Activated B cell treated with CpG ODN at 0.5 μM for 24 hours (primary cell): ENCODE data around the gene PTBP3. TPM values are rescaled to one million over a fixed set of nuclear protein-coding genes. Genes with fewer than 3 reads are reported as not detected.
"Not testable (repeated sequence)": the region's sequence is repeated elsewhere in the genome, so short reads cannot be mapped to it uniquely, and the experiment has no call there.

Source experiments
- ATAC-seq: fragments of 200-7000 bp; cut with Tn5 transposase; one replicate; pipeline ENCODE4 v1.10.0; 2021; ENCODE audit warnings: low read depth, mild to moderate bottlenecking, moderate library complexity
- CTCF ChIA-PET: fragments of 350-600 bp; sonication (Branson Sonifier 250); formaldehyde crosslinking; loops from one replicate; lab custom pipeline; 2021; ENCODE audit warnings: antibody characterized with exemption; lab: Charles Lee
- POLR2A ChIA-PET: fragments of 350-600 bp; sonication (Branson Sonifier 250); formaldehyde crosslinking; loops from one replicate; lab custom pipeline; 2021; ENCODE audit warnings: antibody characterized with exemption; lab: Charles Lee
- DNase-seq: peaks from one replicate; pipeline ENCODE4 v3.0.0; 2022
- H3K27ac Mint-ChIP-seq: one replicate; pipeline ENCODE4 v1.8.0; 2020; ENCODE audit warnings: mixed read lengths
- H3K27me3 Mint-ChIP-seq: one replicate; pipeline ENCODE4 v1.8.0; 2021; ENCODE audit warnings: mixed read lengths
- H3K36me3 Mint-ChIP-seq: one replicate; pipeline ENCODE4 v1.8.0; 2021; ENCODE audit warnings: low read depth, mixed read lengths
- H3K4me1 Mint-ChIP-seq: one replicate; pipeline ENCODE4 v1.8.0; 2021; ENCODE audit warnings: mixed read lengths
- H3K4me3 Mint-ChIP-seq: one replicate; pipeline ENCODE4 v1.8.0; 2020; ENCODE audit warnings: mild to moderate bottlenecking, mixed read lengths
- H3K9me3 Mint-ChIP-seq: one replicate; pipeline ENCODE4 v1.8.0; 2020; ENCODE audit warnings: mixed read lengths
- CTCF ChIP-seq: fragments of 200-600 bp; IDR thresholded peaks from one replicate; pipeline ENCODE4 v1.8.0; 2022; ENCODE audit warnings: antibody characterized with exemption, mild to moderate bottlenecking
- intact Hi-C: fragments of 100-400 bp; cut with micrococcal nuclease; formaldehyde crosslinking; loops from one replicate; pipeline ENCODE4 v1.15.1; 2024
- total RNA-seq: library from RNA; stranded (reverse); gene quantifications from 2 replicates; pipeline ENCODE4 v1.2.3, GENCODE V29; 2022

Gene PTBP3
- total RNA-seq, 1 donor from 2014 or later, result 106 TPM

DNA sequence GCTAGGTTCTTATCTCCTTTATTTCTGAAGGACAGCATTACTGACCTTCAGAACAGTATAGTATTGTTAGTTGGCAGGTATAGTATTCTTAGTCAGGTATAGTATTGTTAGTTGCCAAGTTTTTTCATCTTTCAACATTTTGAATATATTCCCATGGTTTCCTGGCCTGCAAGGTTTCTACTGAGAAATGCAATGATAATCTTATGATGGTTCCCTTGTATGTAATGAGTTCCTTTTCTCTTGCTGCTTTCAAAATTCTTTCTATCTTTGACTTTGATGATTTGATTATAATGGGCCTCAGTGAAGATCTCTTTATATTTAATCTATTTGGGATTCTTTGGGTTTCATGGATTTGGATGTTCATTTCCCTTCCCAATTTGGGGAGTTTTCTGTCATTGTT is 34.0 kb upstream of the PTBP3 start:
- POLR2A ChIA-PET, result interaction anchor here (1.1 kb wide), 1 partner anchor 12 kb away, joined by 4 read pairs; no protein-coding TSS in a partner anchor
- H3K4me3 Mint-ChIP-seq, result no peak overlapping the region
- no peak for ATAC-seq

GRCh38 chr9:112366591-112366990 is 33.2 kb upstream of the PTBP3 start:
- ATAC-seq (no peak), DNase-seq (no peak)
- no peak for TF ChIP-seq CTCF
- Mint-ChIP-seq H3K27me3 (no peaks in the 10 kb centered on the region), H3K36me3 (peaks cover 4% of the 10 kb centered on the region), H3K27ac (no peak overlapping the region), H3K4me3 (no peak overlapping the region), H3K4me1 (peaks cover 1% of the 10 kb centered on the region), H3K9me3 (peaks cover 25% of the 10 kb centered on the region)
- CTCF ChIA-PET, result interaction anchor here (0.9 to 1.5 kb wide), 4 partner anchors 25 to 280 kb away, joined by 3 to 10 read pairs (median 3); no protein-coding TSS in a partner anchor
- POLR2A ChIA-PET, result interaction anchor here (1.1 kb wide), 1 partner anchor 13 kb away, joined by 4 read pairs; no protein-coding TSS in a partner anchor
- intact Hi-C loops, result no loop called here

More for the DNA sequence above, 34.0 kb upstream of the PTBP3 start:
- CTCF ChIA-PET, result interaction anchor here (1.5 kb wide), 1 partner anchor 269 kb away, joined by 10 read pairs; no protein-coding TSS in a partner anchor
- Mint-ChIP-seq H3K9me3 (peaks cover 25% of the 10 kb centered on the region), H3K4me1 (no peaks in the 10 kb centered on the region), H3K27ac (no peak overlapping the region), H3K36me3 (peaks cover 4% of the 10 kb centered on the region), H3K27me3 (no peaks in the 10 kb centered on the region)
- no peak for DNase-seq
- TF ChIP-seq CTCF, result no peak
- intact Hi-C loops, result no loop called here

- H3K4me3 Mint-ChIP-seq, H3K36me3 Mint-ChIP-seq, POLR2A ChIA-PET, H3K4me1 Mint-ChIP-seq, H3K27me3 Mint-ChIP-seq, intact Hi-C loops, DNase-seq, H3K27ac Mint-ChIP-seq, ATAC-seq: not testable (repeated sequence)
- H3K9me3 Mint-ChIP-seq, result peaks cover 23% of the 10 kb centered on the region
- CTCF ChIA-PET, result interaction anchor here (1.4 kb wide), 1 partner anchor 268 kb away, joined by 5 read pairs; no protein-coding TSS in a partner anchor
Observed at GRCh38 chr9:112365257-112365656, 31.8 kb upstream of the PTBP3 start.

DNA sequence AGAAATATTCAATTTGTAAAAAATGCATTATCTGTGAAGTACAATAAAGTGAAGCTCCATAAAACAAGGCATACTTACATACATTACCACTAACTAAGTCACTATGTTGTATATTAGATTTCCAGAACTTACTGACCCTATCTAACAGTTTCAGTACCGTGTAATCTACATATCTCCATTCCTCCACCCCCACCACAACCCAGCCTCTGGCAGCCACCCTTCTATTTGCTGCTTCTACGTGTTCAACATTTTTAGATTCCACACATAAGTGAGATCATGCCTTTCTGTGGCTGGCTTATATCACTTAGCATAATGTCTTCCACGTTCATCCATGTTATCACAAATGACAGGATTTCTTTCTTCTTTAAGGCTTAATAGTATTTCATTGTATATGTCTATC is 31.3 kb upstream of the PTBP3 start:
- ChIA-PET POLR2A (no interaction called here), CTCF (interaction anchor here (1.4 kb wide), 1 partner anchor 267 kb away, joined by 5 read pairs; no protein-coding TSS in a partner anchor)
- TF ChIP-seq CTCF, result no peak
- no peak for ATAC-seq
- H3K27me3 Mint-ChIP-seq, result no peaks in the 10 kb centered on the region
- H3K4me3 Mint-ChIP-seq, result no peak overlapping the region
- H3K36me3 Mint-ChIP-seq, result peaks cover 4% of the 10 kb centered on the region
- H3K4me1 Mint-ChIP-seq, result peaks cover 2% of the 10 kb centered on the region
- H3K27ac Mint-ChIP-seq, result no peak overlapping the region
- DNase-seq, result no peak
- intact Hi-C loops, result no loop called here
- H3K9me3 Mint-ChIP-seq, result peaks cover 21% of the 10 kb centered on the region

- H3K36me3 Mint-ChIP-seq, result no peaks in the 10 kb centered on the region
- H3K4me1 Mint-ChIP-seq, result peaks cover 2% of the 10 kb centered on the region
- no peaks in the 10 kb centered on the region for H3K27me3 Mint-ChIP-seq
- ChIA-PET CTCF (interaction anchor here (0.6 to 5.5 kb wide), 24 partner anchors 10 to 609 kb away, joined by 3 to 59 read pairs (median 4); partner anchors contain the start of gene HSDL2), POLR2A (interaction anchor here (0.6 to 1.3 kb wide), 2 partner anchors 18 to 120 kb away, joined by 4 read pairs; partner anchors contain the start of gene HSDL2)
- ATAC-seq (peak; percentile 40), DNase-seq (no peak)
- H3K9me3 Mint-ChIP-seq, result peaks cover 7% of the 10 kb centered on the region
- no peak overlapping the region for H3K27ac Mint-ChIP-seq
- intact Hi-C loops, result loop anchor here (1.0 to 2.0 kb wide), 8 partner anchors 18 to 765 kb away; no protein-coding TSS in a partner anchor
- peak; percentile 59 for TF ChIP-seq CTCF
- H3K4me3 Mint-ChIP-seq, result peak overlapping the region; percentile 41
Observed at GRCh38 chr9:112361601-112362000, 28.2 kb upstream of the PTBP3 start.
